22Rv1 (cell line): Measurements from ENCODE around the gene FBXO4.

Source experiments
- CTCF ChIP-seq: fragments of 450-650 bp; IDR thresholded peaks from 2 replicates; pipeline ENCODE4 v1.5.1; 2017; ENCODE audit warnings: mild to moderate bottlenecking
- ZFX ChIP-seq: fragments of 450-650 bp; IDR thresholded peaks from 2 replicates; pipeline ENCODE4 v1.6.1; 2017; ENCODE audit warnings: antibody characterized with exemption, borderline replicate concordance

- TF ChIP-seq CTCF (peak; percentile 79), ZFX (no peak)
Measured at GRCh38 chr5:41924872-41925554, at the start of gene FBXO4.
